GM18873 (cell line): ENCODE results near the gene TOB1.

ENCODE experiments used
- ATAC-seq: cut with Tn5 transposase; IDR thresholded peaks from one replicate; pipeline ENCODE4 v1.9.1; 2021; ENCODE audit warnings: mild to moderate bottlenecking, moderate library complexity, moderate number of reproducible peaks; ENCODE audit not compliant: unreplicated experiment, low FRiP score

Gene TOB1

DNA sequence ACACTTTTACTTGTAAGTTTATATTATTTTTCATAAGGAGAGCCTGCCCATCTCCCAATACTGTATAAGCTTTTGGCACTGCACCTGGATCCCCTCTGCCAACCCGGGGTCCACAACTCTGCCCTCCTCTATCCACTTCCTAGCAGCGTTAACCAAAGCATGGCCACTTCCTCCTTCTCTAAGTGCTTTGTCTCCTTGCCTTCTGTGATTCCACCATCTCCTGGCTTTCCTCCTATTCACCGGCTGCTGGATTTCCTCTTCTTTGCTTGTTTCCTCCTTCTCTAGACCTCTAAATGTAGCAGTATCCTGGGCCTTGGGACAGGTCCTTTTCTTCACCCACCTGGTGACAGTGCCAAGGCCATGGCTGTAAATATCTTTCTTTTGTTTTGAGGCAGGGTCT is 50.8 kb downstream of the TOB1 start:
- no peak for ATAC-seq

GRCh38 chr17:50813583-50813982 is 52.6 kb downstream of the TOB1 start:
- ATAC-seq: no peak
